Upper lobe of left lung (tissue), 4 donors: Measurements from ENCODE around the gene UHRF1.

Source experiments
- CTCF ChIP-seq, 6 experiments: fragments of 450-650 bp in 4 of 6; fragments of 200-600 bp in 2 of 6; sonication (generic) in 2 of 6; IDR thresholded peaks; one replicate each; pipeline ENCODE4 v1.5.1; 2016 to 2019; ENCODE audit warnings: antibody characterized with exemption in 6 of 6
- EP300 ChIP-seq, 4 donors: sonication (generic); formaldehyde crosslinking; IDR thresholded peaks; one replicate each; pipeline ENCODE4 v1.5.1; 2017; ENCODE audit warnings: antibody characterized with exemption in 4 of 4, control low read depth in 2 of 4
- POLR2A ChIP-seq, 4 donors: fragments of 450-650 bp; IDR thresholded peaks; one replicate each; pipeline ENCODE4 v1.5.1; 2016 to 2017; ENCODE audit warnings: antibody characterized with exemption in 4 of 4, mild to moderate bottlenecking in 2 of 4
- POLR2AphosphoS5 ChIP-seq, 2 donors: sonication (generic); formaldehyde crosslinking; IDR thresholded peaks; one replicate each; pipeline ENCODE4 v1.5.1; 2017; ENCODE audit warnings: antibody characterized with exemption in 2 of 2

- peak in 1 of 4 donors; percentile 11 for TF ChIP-seq POLR2A (IDR thresholded peaks at IDR 0.05)
- no peak for TF ChIP-seq CTCF (IDR thresholded peaks at IDR 0.05)
- TF ChIP-seq EP300 (IDR thresholded peaks at IDR 0.05), result no peak
- no peak for TF ChIP-seq POLR2AphosphoS5 (IDR thresholded peaks at IDR 0.05)
Measured at GRCh38 chr19:4870025-4870700, 39.1 kb upstream of the UHRF1 start.
